ENCODE data around the gene C10orf143. TPM values are rescaled to one million over a fixed set of nuclear protein-coding genes. Genes with fewer than 3 reads are reported as not detected.

C10orf143 gene
- total RNA-seq, 4 donors from 2014 or later = 1.1 to 8.5 (median 4.5) TPM

DNA sequence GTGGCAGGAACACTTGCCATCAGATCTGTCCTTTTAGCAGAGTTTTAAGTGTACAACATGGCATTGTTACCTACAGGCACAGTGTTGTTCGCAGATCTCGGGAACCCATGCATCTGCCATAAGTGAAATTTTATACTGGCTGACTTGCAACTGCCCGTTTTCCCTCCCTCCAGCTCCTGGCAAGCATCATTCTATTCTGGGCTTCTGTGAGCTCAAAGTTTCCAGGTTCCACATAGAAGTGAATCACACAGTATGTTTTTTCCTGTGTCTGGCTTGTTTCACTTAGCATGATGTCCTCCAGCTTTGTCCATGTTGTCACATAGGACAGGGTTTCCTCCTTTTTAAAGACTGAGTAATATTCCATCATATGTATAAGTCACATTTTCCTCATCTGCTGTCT is 56.6 kb downstream of the C10orf143 start:
- Histone ChIP-seq H3K4me1 (no peaks in the 10 kb centered on the region), H3K4me3 (no peak overlapping the region), H3K27me3 (no peaks in the 10 kb centered on the region), H3K9me3 (no peaks in the 10 kb centered on the region), H3K36me3 (no peaks in the 10 kb centered on the region), H3K27ac (no peak overlapping the region)
- WGBS = 83% methylated on average over 3 of the region's 3 CpGs
- TF ChIP-seq CTCF (IDR thresholded peaks at IDR 0.05) (no peak), POLR2A (IDR thresholded peaks at IDR 0.05) (no peak), EP300 (IDR thresholded peaks at IDR 0.05) (no peak), POLR2AphosphoS5 (IDR thresholded peaks at IDR 0.05) (no peak)
- DNase-seq (ENCODE audit: low spot score in 2 of 2) = no peak

- Histone ChIP-seq H3K9me3 (no peaks in the 10 kb centered on the region), H3K4me3 (no peak overlapping the region), H3K36me3 (no peaks in the 10 kb centered on the region), H3K27me3 (no peaks in the 10 kb centered on the region), H3K4me1 (no peaks in the 10 kb centered on the region), H3K27ac (no peak overlapping the region)
- DNase-seq (ENCODE audit: low spot score in 2 of 2) = no peak
- TF ChIP-seq POLR2AphosphoS5 (IDR thresholded peaks at IDR 0.05) = no peak
- no peak for TF ChIP-seq POLR2A (IDR thresholded peaks at IDR 0.05)
- no peak for TF ChIP-seq EP300 (IDR thresholded peaks at IDR 0.05)
- TF ChIP-seq CTCF (IDR thresholded peaks at IDR 0.05) = no peak
- WGBS = 59% methylated on average over 10 of the region's 11 CpGs
These were observed 57.1 kb downstream of the C10orf143 start for GRCh38 chr10:130053561-130053960.

- no peaks in the 10 kb centered on the region for H3K4me1 ChIP-seq
- TF ChIP-seq EP300 (IDR thresholded peaks at IDR 0.05) = no peak
- no peak for TF ChIP-seq CTCF (IDR thresholded peaks at IDR 0.05)
- TF ChIP-seq POLR2AphosphoS5 (IDR thresholded peaks at IDR 0.05) = no peak
- TF ChIP-seq POLR2A (IDR thresholded peaks at IDR 0.05) = no peak
- 94% methylated on average over 7 of the region's 9 CpGs for WGBS
- no peak for DNase-seq (ENCODE audit: low spot score in 2 of 2)
- no peaks in the 10 kb centered on the region for H3K27me3 ChIP-seq
- no peaks in the 10 kb centered on the region for H3K36me3 ChIP-seq
- no peak overlapping the region for H3K27ac ChIP-seq
- no peaks in the 10 kb centered on the region for H3K9me3 ChIP-seq
- no peak overlapping the region for H3K4me3 ChIP-seq
These were observed 58.4 kb downstream of the C10orf143 start for GRCh38 chr10:130052193-130052592.

DNA sequence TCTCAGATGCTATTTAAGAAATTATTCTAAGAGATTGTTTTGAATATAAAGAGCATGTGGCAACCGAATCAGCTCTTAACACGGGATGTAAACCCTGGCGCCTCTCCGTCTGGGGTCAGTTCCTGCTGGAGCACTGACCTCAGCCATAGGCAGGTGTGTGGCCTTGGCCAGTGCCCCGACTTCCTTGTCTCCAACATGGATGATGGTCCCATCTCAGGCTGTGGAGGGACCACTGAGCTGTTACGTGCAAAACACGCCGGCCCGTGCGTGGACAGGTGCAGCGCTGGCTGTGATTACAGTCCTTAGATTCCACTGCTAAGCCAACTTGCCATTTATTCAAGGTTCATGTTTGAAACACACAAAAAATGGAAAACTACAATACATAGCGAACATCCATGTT is 59.9 kb downstream of the C10orf143 start:
- WGBS = 82% methylated on average over 12 of the region's 12 CpGs
- DNase-seq (ENCODE audit: low spot score in 2 of 2) = no peak
- H3K27ac ChIP-seq = no peak overlapping the region

DNA sequence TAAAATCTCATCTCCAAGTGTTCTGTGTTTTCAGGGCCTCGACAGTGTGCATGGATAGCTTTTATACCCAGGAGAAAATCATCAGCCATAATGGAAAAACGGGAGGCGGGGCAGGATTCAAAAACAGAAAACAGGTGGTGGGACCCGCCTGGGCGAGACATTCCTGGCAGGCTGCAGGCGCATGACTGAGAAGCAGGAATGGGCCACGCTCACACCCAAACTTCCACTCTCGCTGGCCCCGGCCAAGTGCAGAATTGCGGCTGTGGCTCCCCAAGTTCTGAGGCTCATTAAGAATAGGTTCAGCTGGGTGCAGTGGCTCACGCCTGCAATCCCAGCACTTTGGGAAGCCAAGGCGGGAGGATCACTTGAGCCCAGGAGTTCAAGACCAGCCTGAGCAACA is 60.6 kb downstream of the C10orf143 start:
- Histone ChIP-seq H3K9me3 (no peaks in the 10 kb centered on the region), H3K27ac (no peak overlapping the region), H3K4me1 (no peaks in the 10 kb centered on the region), H3K36me3 (no peaks in the 10 kb centered on the region), H3K4me3 (no peak overlapping the region), H3K27me3 (no peaks in the 10 kb centered on the region)
- 70% methylated on average over 12 of the region's 12 CpGs for WGBS
- no peak for DNase-seq (ENCODE audit: low spot score in 2 of 2)
- TF ChIP-seq POLR2A (IDR thresholded peaks at IDR 0.05) (no peak), POLR2AphosphoS5 (IDR thresholded peaks at IDR 0.05) (no peak)

More for the DNA sequence above, 59.9 kb downstream of the C10orf143 start:
- Histone ChIP-seq H3K36me3 (no peaks in the 10 kb centered on the region), H3K4me1 (no peaks in the 10 kb centered on the region), H3K9me3 (no peaks in the 10 kb centered on the region), H3K4me3 (no peak overlapping the region), H3K27me3 (no peaks in the 10 kb centered on the region)
- TF ChIP-seq CTCF (IDR thresholded peaks at IDR 0.05) (no peak), POLR2AphosphoS5 (IDR thresholded peaks at IDR 0.05) (no peak), POLR2A (IDR thresholded peaks at IDR 0.05) (no peak), EP300 (IDR thresholded peaks at IDR 0.05) (no peak)

- no peaks in the 10 kb centered on the region for H3K36me3 ChIP-seq
- WGBS = 98% methylated on average over 8 of the region's 12 CpGs
- TF ChIP-seq EP300 (IDR thresholded peaks at IDR 0.05) (no peak), CTCF (IDR thresholded peaks at IDR 0.05) (no peak), POLR2A (IDR thresholded peaks at IDR 0.05) (no peak), POLR2AphosphoS5 (IDR thresholded peaks at IDR 0.05) (no peak)
- peaks cover 3% of the 10 kb centered on the region for H3K27me3 ChIP-seq
- no peak overlapping the region for H3K27ac ChIP-seq
- no peak for DNase-seq (ENCODE audit: low spot score in 2 of 2)
- H3K4me1 ChIP-seq = no peaks in the 10 kb centered on the region
- H3K4me3 ChIP-seq = no peak overlapping the region
- H3K9me3 ChIP-seq = no peaks in the 10 kb centered on the region
These were observed 61.4 kb downstream of the C10orf143 start for GRCh38 chr10:130049244-130049643.
